HUES6 (cell line): ENCODE data around the gene HLA-DMB.

Source experiments
- H3K27ac ChIP-seq: 2 replicates; pipeline ENCODE4 v1.7.0; 2013; ENCODE audit warnings: low read depth, mild to moderate bottlenecking, low read length, inconsistent platforms
- H3K27me3 ChIP-seq: 2 replicates; pipeline ENCODE4 v1.6.1; 2013; ENCODE audit warnings: low read length; ENCODE audit not compliant: control insufficient read depth, insufficient read depth
- H3K36me3 ChIP-seq: 2 replicates; pipeline ENCODE4 v1.6.1; 2013; ENCODE audit warnings: low read length; ENCODE audit not compliant: control insufficient read depth, insufficient read depth
- H3K4me1 ChIP-seq: 2 replicates; pipeline ENCODE4 v1.6.1; 2013; ENCODE audit warnings: low read length; ENCODE audit not compliant: control insufficient read depth, insufficient read depth
- H3K4me3 ChIP-seq: 2 replicates; pipeline ENCODE4 v1.5.1; 2013; ENCODE audit warnings: low read depth, low read length
- H3K9ac ChIP-seq: one replicate; pipeline ENCODE4 v1.6.1; 2013; ENCODE audit warnings: mild to moderate bottlenecking, low read length
- H3K9me3 ChIP-seq: 2 replicates; pipeline ENCODE4 v1.6.1; 2013; ENCODE audit warnings: low read depth, low read length; ENCODE audit not compliant: control insufficient read depth, insufficient read depth

HLA-DMB gene

GRCh38 chr6:32890831-32891230 is 50.0 kb downstream of the HLA-DMB start:
- H3K4me1 ChIP-seq = peaks cover 9% of the 10 kb centered on the region; the same call in 1 of the 2 replicates
- no peaks in the 10 kb centered on the region for H3K36me3 ChIP-seq
- H3K27me3 ChIP-seq = no peaks in the 10 kb centered on the region
- H3K9ac ChIP-seq = no peak overlapping the region
- no peak overlapping the region for H3K4me3 ChIP-seq
- no peak overlapping the region for H3K27ac ChIP-seq
- no peaks in the 10 kb centered on the region for H3K9me3 ChIP-seq

DNA sequence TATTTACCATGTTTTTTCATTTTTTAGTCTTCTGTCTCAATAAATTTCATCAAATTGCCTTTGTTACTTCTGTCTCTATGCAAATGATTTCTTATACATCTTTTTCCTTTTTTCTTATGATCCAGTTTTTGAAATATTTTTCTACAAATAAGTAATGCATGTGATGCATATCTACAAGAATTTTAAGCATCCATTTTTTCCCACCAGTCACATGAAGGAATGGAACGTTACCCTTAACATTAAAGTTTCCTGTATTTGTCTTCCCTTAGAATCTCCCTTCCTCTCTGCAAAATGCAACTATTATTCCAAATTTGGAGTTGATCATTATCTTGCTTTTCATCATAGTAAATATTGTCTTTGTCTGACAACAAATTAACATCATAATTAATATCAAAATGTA is 51.3 kb downstream of the HLA-DMB start:
- Histone ChIP-seq H3K36me3 (no peaks in the 10 kb centered on the region), H3K27ac (no peak overlapping the region), H3K4me1 (0 out of 2 replicates have a peak, but pooled peaks cover 3% of the 10 kb centered on the region), H3K9me3 (no peaks in the 10 kb centered on the region), H3K9ac (no peak overlapping the region), H3K4me3 (no peak overlapping the region), H3K27me3 (no peaks in the 10 kb centered on the region)

DNA sequence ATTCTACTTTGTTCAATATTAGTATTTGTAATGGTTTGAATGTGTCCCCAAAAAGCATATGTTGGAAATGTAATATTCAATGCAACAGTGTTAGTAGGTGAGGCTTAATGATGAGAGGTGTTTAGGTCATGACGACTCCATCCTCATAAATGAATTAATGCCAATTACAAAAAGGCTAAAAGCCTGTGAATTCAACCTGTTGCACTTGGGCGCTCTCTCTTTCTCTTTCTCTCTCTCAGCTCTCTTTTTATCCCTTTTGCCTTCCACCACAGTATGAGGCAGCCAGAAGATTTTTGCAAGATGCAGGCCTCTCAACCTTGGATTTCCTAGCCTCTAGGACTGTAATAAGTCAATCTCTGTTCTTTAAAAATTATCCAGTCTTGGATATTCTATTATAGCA is 52.3 kb downstream of the HLA-DMB start:
- Histone ChIP-seq H3K4me1 (0 out of 2 replicates have a peak, but pooled peaks cover under 1% of the 10 kb centered on the region), H3K9ac (no peak overlapping the region), H3K36me3 (no peaks in the 10 kb centered on the region), H3K4me3 (no peak overlapping the region), H3K27me3 (no peaks in the 10 kb centered on the region), H3K27ac (no peak overlapping the region), H3K9me3 (no peaks in the 10 kb centered on the region)

- H3K9me3 ChIP-seq = no peaks in the 10 kb centered on the region
- no peak overlapping the region for H3K4me3 ChIP-seq
- no peaks in the 10 kb centered on the region for H3K36me3 ChIP-seq
- no peaks in the 10 kb centered on the region for H3K27me3 ChIP-seq
- no peaks in the 10 kb centered on the region for H3K4me1 ChIP-seq
- H3K27ac ChIP-seq = no peak overlapping the region
- H3K9ac ChIP-seq = no peak overlapping the region
Observed at GRCh38 chr6:32887616-32888015, 53.2 kb downstream of the HLA-DMB start.

DNA sequence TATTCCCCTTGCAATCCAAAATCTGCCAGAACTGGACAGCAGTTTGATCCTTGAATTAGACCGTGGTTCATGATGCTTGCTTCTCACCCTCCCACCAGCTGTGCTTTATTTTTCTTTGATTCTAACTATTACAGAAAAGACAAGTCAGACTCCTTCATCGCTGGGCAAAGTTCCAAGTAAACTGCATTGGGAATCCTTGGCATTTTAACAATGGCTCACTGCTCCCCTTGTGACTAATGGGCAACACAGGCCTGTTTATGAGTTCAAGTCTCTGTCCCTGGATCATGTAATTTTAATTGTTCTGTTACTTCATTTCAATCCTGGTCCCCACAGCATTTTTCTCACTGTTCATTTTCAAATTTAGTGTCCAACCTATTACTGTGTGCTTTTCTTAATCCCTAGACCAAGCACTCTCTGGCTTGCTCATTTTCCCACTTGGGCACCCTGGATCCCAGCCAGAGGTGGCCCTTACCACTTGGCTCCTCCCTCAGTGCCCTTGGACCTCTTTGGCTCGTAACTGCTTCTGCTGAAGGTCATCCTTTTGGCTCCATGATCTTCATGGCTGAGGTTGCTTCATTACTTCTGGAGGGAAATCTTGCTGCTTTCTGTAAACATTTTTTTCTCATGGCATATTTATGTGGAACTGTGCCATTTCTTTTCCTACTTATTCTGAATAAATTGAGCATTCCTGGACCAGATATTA is 54.0 kb downstream of the HLA-DMB start:
- no peaks in the 10 kb centered on the region for H3K36me3 ChIP-seq
- H3K27me3 ChIP-seq = no peaks in the 10 kb centered on the region
- no peak overlapping the region for H3K27ac ChIP-seq
- no peak overlapping the region for H3K9ac ChIP-seq
- no peak overlapping the region for H3K4me3 ChIP-seq
- H3K4me1 ChIP-seq = no peaks in the 10 kb centered on the region
- no peaks in the 10 kb centered on the region for H3K9me3 ChIP-seq

DNA sequence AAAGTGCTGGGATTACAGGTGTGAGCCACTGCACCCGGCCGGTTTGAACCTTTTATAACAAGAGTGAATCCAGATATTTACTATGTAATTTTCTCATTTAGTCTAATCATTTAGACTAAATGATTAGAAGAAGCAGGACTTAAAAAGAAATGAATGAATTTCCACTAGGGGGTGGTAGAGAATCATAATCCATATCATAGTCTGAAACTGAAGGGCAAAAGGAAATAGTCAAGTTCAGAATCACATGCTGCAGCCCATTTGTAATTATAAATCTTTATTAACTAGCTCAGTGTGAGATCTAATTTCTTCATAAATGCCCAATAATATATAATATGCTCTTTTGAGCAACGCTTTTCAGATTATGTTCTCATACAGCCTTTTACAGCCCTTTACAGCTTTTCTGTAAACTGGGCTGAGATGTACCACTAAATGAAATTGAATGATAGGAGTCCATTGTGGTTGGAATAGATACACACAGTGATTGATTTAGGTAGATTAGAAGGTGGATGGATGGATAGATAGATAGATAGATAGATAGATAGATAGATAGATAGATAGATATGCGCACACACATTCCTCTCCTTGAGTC is 55.0 kb downstream of the HLA-DMB start:
- Histone ChIP-seq H3K4me3 (no peak overlapping the region), H3K27me3 (no peaks in the 10 kb centered on the region), H3K9ac (no peak overlapping the region), H3K9me3 (no peaks in the 10 kb centered on the region), H3K27ac (no peak overlapping the region), H3K4me1 (no peaks in the 10 kb centered on the region), H3K36me3 (no peaks in the 10 kb centered on the region)
